MM.1S (cell line): Measurements from ENCODE around the gene PLA2G4B.

Experiments used
- DNase-seq: peaks from one replicate; pipeline ENCODE4 v3.0.0-alpha.2; 2015
- H2AFZ ChIP-seq: fragments of 300-600 bp; sonication (generic); 2 replicates; pipeline ENCODE4 v1.6.0; 2016; ENCODE audit warnings: antibody characterized with exemption, low read length
- H3F3A ChIP-seq: fragments of 300-600 bp; sonication (generic); 2 replicates; pipeline ENCODE4 v1.6.1; 2016; ENCODE audit warnings: mild to moderate bottlenecking, antibody characterized with exemption, low read length, moderate library complexity, mixed read lengths; ENCODE audit not compliant: insufficient read depth
- H3K27ac ChIP-seq: fragments of 300-600 bp; sonication (generic); 2 replicates; pipeline ENCODE4 v1.5.1; 2016; ENCODE audit warnings: mild to moderate bottlenecking, low read length
- H3K27me3 ChIP-seq: fragments of 300-600 bp; sonication (generic); replicated peaks from 2 replicates; pipeline ENCODE4 v1.6.0; 2016; ENCODE audit warnings: low read length; ENCODE audit not compliant: insufficient read depth
- H3K36me3 ChIP-seq: fragments of 300-600 bp; sonication (generic); replicated peaks from 2 replicates; pipeline ENCODE4 v1.6.1; 2016; ENCODE audit warnings: mild to moderate bottlenecking, low read length, mixed read lengths; ENCODE audit not compliant: insufficient read depth
- H3K4me1 ChIP-seq: fragments of 300-600 bp; sonication (generic); 2 replicates; pipeline ENCODE4 v1.6.1; 2016; ENCODE audit warnings: low read length, mixed read lengths
- H3K4me2 ChIP-seq: fragments of 300-600 bp; sonication (generic); 2 replicates; pipeline ENCODE4 v1.6.0; 2016; ENCODE audit warnings: low read depth, low read length
- H3K4me3 ChIP-seq: fragments of 300-600 bp; sonication (generic); 2 replicates; pipeline ENCODE4 v1.5.1; 2016; ENCODE audit warnings: low read length, mixed read lengths
- H3K79me2 ChIP-seq: fragments of 300-600 bp; sonication (generic); 2 replicates; pipeline ENCODE4 v1.6.1; 2016; ENCODE audit warnings: mixed run types, low read length, mixed read lengths
- H3K9ac ChIP-seq: fragments of 300-600 bp; sonication (generic); 2 replicates; pipeline ENCODE4 v1.6.1; 2016; ENCODE audit warnings: low read length, mixed read lengths
- H3K9me2 ChIP-seq: fragments of 300-600 bp; sonication (generic); replicated peaks from 2 replicates; pipeline ENCODE4 v1.6.1; 2016; ENCODE audit warnings: mild to moderate bottlenecking, low read length, mixed read lengths; ENCODE audit not compliant: insufficient read depth
- H3K9me3 ChIP-seq: fragments of 300-600 bp; sonication (generic); replicated peaks from 2 replicates; pipeline ENCODE4 v1.6.1; 2016; ENCODE audit warnings: mild to moderate bottlenecking, low read length, mixed read lengths; ENCODE audit not compliant: insufficient read depth
- H4K20me1 ChIP-seq: fragments of 300-600 bp; sonication (generic); 2 replicates; pipeline ENCODE4 v1.6.1; 2016; ENCODE audit warnings: mild to moderate bottlenecking, low read length, moderate library complexity, mixed read lengths; ENCODE audit not compliant: insufficient read depth
- EZH2 ChIP-seq: fragments of 300-600 bp; sonication (generic); optimal IDR thresholded peaks from 2 replicates; pipeline ENCODE3; 2017; ENCODE audit warnings: low read depth, mild to moderate bottlenecking, antibody characterized with exemption, low read length, mixed read lengths
- EZH2phosphoT487 ChIP-seq: fragments of 300-600 bp; sonication (generic); IDR thresholded peaks from 2 replicates; pipeline ENCODE4 v1.6.1; 2018; ENCODE audit warnings: antibody characterized with exemption, low read length
- TF ChIP-seq, protein P1 (sequence below): fragments of 300-600 bp; sonication (generic); IDR thresholded peaks from 2 replicates; pipeline ENCODE4 v1.5.1; 2016; ENCODE audit warnings: antibody characterized with exemption, low read length, mixed read lengths

The PLA2G4B gene

DNA sequence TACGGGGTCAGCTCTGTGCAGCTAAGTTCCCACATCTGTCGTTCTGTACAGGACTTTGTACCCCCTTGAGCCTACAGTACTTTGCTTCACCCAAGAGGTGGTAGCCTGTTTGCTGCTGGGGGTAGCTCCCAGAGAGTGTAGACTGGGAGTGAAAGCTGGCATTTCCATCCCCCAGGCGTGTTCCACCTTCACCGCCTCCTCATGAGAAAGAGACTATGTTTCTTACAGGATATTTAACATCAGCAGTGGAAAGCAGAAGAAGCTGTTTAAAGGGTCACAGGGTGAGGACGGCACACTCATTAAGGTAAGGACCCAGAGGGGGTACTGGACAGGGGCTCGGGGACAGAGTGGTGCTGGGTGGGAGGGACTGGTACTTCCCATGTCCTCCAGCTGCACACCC lies 20.9 kb upstream of the PLA2G4B start:
- DNase-seq: no peak
- Histone ChIP-seq H3F3A (no peaks in the 10 kb centered on the region), H3K27ac (no peak overlapping the region), H3K4me1 (no peaks in the 10 kb centered on the region), H3K9ac (no peak overlapping the region), H4K20me1 (no peaks in the 10 kb centered on the region), H3K4me3 (no peak overlapping the region), H2AFZ (no peak overlapping the region), H3K9me2 (no peaks in the 10 kb centered on the region), H3K9me3 (no peaks in the 10 kb centered on the region), H3K79me2 (no peaks in the 10 kb centered on the region), H3K36me3 (no peaks in the 10 kb centered on the region), H3K27me3 (no peaks in the 10 kb centered on the region), H3K4me2 (no peak overlapping the region)
- TF ChIP-seq EZH2: no peak
- TF ChIP-seq EZH2phosphoT487: no peak
- TF ChIP-seq, protein P1, sequence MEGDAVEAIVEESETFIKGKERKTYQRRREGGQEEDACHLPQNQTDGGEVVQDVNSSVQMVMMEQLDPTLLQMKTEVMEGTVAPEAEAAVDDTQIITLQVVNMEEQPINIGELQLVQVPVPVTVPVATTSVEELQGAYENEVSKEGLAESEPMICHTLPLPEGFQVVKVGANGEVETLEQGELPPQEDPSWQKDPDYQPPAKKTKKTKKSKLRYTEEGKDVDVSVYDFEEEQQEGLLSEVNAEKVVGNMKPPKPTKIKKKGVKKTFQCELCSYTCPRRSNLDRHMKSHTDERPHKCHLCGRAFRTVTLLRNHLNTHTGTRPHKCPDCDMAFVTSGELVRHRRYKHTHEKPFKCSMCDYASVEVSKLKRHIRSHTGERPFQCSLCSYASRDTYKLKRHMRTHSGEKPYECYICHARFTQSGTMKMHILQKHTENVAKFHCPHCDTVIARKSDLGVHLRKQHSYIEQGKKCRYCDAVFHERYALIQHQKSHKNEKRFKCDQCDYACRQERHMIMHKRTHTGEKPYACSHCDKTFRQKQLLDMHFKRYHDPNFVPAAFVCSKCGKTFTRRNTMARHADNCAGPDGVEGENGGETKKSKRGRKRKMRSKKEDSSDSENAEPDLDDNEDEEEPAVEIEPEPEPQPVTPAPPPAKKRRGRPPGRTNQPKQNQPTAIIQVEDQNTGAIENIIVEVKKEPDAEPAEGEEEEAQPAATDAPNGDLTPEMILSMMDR: no peak

DNA sequence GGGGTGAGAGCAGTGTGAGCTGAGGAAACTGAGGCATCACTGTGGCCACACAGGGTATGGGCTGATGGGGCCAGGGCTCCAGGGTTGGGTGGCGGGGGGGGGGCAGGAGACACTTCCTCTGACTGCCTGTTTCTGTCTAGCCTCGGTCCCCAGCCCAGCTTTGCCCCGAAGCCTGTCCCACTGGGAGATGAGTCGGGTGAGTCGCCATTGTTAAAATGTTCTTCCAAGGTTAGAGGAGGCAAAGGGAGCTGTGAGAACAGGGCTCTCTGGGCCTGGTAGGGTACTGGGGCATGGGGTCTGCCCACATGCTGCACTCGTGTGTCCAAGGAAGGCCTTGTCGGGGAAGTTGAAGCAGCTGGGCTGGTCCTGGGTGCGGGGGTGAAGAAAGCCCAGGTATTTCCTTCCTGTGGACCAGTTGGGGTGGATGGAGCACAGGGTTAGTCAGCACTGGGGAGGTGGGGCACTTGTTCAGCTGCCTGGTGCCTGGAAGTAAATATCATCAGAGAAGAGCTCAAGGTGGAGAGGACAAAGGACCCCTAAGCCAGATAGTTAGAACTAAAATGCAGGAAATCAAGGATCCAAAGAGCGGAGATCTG lies 19.1 kb upstream of the PLA2G4B start:
- H3K27ac ChIP-seq: no peak overlapping the region
- no peaks in the 10 kb centered on the region for H4K20me1 ChIP-seq
- H3K79me2 ChIP-seq: no peaks in the 10 kb centered on the region
- H3K36me3 ChIP-seq: no peaks in the 10 kb centered on the region
- no peaks in the 10 kb centered on the region for H3K9me3 ChIP-seq
- no peak overlapping the region for H3K4me3 ChIP-seq
- no peak for TF ChIP-seq EZH2phosphoT487
- no peak for TF ChIP-seq EZH2
- TF ChIP-seq, protein P1: no peak
- no peaks in the 10 kb centered on the region for H3K27me3 ChIP-seq
- DNase-seq: no peak
- H2AFZ ChIP-seq: no peak overlapping the region
- H3K9me2 ChIP-seq: no peaks in the 10 kb centered on the region
- H3K4me1 ChIP-seq: no peaks in the 10 kb centered on the region
- no peak overlapping the region for H3K4me2 ChIP-seq
- no peaks in the 10 kb centered on the region for H3F3A ChIP-seq
- no peak overlapping the region for H3K9ac ChIP-seq

DNA sequence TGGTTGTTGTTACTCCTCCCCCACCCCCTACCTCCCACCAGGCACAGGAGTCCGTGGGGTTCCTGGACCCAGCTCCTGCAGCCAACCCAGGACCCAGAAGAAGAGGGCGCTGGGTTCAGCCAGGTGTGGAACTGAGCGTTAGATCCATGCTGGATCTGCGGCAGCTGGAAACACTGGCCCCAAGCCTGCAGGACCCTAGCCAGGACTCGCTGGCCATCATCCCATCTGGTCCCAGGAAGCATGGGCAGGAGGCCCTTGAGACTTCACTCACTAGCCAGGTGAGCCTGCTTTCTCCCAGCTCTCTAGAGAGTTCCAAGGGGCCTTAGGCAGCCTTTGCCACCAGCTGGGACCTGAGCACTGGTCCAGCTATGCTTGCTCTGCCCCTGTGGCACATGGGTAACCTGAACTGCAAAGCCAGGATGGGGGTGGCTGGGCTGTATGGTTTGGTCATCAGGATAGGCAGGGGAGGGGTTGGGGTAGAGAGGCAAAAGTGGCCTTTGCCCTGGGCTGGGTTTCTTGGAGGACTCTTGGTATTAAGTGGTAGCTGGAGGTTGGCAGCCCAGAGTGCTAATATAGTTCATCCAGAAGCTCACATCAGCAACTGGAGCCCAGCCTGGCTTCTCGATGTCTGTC lies 17.7 kb upstream of the PLA2G4B start:
- DNase-seq: no peak
- no peaks in the 10 kb centered on the region for H3K9me3 ChIP-seq
- H3F3A ChIP-seq: no peaks in the 10 kb centered on the region
- no peaks in the 10 kb centered on the region for H3K79me2 ChIP-seq
- H3K27me3 ChIP-seq: no peaks in the 10 kb centered on the region
- no peaks in the 10 kb centered on the region for H3K9me2 ChIP-seq
- H3K4me3 ChIP-seq: no peak overlapping the region
- no peaks in the 10 kb centered on the region for H4K20me1 ChIP-seq
- no peak overlapping the region for H3K9ac ChIP-seq
- no peak overlapping the region for H3K27ac ChIP-seq
- H3K4me2 ChIP-seq: no peak overlapping the region
- TF ChIP-seq, protein P1: no peak
- H3K36me3 ChIP-seq: no peaks in the 10 kb centered on the region
- no peak overlapping the region for H2AFZ ChIP-seq
- no peaks in the 10 kb centered on the region for H3K4me1 ChIP-seq
